Prostate gland (tissue), 2 donors: ENCODE results near the gene TCHHL1.

Source experiments
- POLR2AphosphoS5 ChIP-seq: sonication (generic); formaldehyde crosslinking; IDR thresholded peaks from one replicate; pipeline ENCODE4 v1.6.1; 2017; ENCODE audit warnings: antibody characterized with exemption
- TF ChIP-seq, protein P1 (sequence below), 4 experiments: fragments of 200-600 bp in 2 of 4; fragments of 450-650 bp in 2 of 4; sonication (generic) in 2 of 4; IDR thresholded peaks; 1 replicate in 3 of 4; 2 replicates in 1 of 4; pipeline ENCODE4 v1.5.1; 2016 to 2019; ENCODE audit warnings: antibody characterized with exemption in 4 of 4, mild to moderate bottlenecking in 2 of 4, moderate library complexity in 2 of 4

- TF ChIP-seq, protein P1, sequence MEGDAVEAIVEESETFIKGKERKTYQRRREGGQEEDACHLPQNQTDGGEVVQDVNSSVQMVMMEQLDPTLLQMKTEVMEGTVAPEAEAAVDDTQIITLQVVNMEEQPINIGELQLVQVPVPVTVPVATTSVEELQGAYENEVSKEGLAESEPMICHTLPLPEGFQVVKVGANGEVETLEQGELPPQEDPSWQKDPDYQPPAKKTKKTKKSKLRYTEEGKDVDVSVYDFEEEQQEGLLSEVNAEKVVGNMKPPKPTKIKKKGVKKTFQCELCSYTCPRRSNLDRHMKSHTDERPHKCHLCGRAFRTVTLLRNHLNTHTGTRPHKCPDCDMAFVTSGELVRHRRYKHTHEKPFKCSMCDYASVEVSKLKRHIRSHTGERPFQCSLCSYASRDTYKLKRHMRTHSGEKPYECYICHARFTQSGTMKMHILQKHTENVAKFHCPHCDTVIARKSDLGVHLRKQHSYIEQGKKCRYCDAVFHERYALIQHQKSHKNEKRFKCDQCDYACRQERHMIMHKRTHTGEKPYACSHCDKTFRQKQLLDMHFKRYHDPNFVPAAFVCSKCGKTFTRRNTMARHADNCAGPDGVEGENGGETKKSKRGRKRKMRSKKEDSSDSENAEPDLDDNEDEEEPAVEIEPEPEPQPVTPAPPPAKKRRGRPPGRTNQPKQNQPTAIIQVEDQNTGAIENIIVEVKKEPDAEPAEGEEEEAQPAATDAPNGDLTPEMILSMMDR (IDR thresholded peaks at IDR 0.05): no peak
- no peak for TF ChIP-seq POLR2AphosphoS5
Measured at GRCh38 chr1:152071123-152071522, 17.7 kb downstream of the TCHHL1 start.
